ENCODE data around the gene HPCAL1. TPM values are rescaled to one million over a fixed set of nuclear protein-coding genes. Genes with fewer than 3 reads are reported as not detected.

Gene HPCAL1
- total RNA-seq, 2 donors from 2014 or later = 22.5 to 203 TPM

GRCh38 chr2:10389573-10389972 lies 86.9 kb downstream of the HPCAL1 start:
- no peaks in the 10 kb centered on the region for H3K27me3 ChIP-seq (replicated peaks; ENCODE audit: insufficient read depth)
- peaks cover 4% of the 10 kb centered on the region for H3K4me1 ChIP-seq (replicated peaks)
- WGBS = 61% methylated on average over 5 of the region's 5 CpGs
- intact Hi-C loops (cut with DNase I) = no loop called here
- DNase-seq (ENCODE audit: low spot score) = no peak
- no peaks in the 10 kb centered on the region for H3K9me3 ChIP-seq
- H3K27ac ChIP-seq = no peak overlapping the region
- TF ChIP-seq CTCF (IDR thresholded peaks at IDR 0.05) (no peak), POLR2AphosphoS5 (IDR thresholded peaks at IDR 0.05) (no peak), POLR2A (IDR thresholded peaks at IDR 0.05) (no peak)
- no peak overlapping the region for H3K4me3 ChIP-seq
- H3K36me3 ChIP-seq = no peaks in the 10 kb centered on the region

- DNase-seq (ENCODE audit: low spot score) = no peak
- Histone ChIP-seq H3K4me3 (no peak overlapping the region), H3K27ac (no peak overlapping the region), H3K36me3 (no peaks in the 10 kb centered on the region), H3K9me3 (no peaks in the 10 kb centered on the region), H3K4me1 (replicated peaks) (peaks cover 4% of the 10 kb centered on the region), H3K27me3 (replicated peaks; ENCODE audit: insufficient read depth) (no peaks in the 10 kb centered on the region)
- TF ChIP-seq POLR2A (IDR thresholded peaks at IDR 0.05) (no peak), CTCF (IDR thresholded peaks at IDR 0.05) (no peak), POLR2AphosphoS5 (IDR thresholded peaks at IDR 0.05) (no peak)
- 86% methylated on average over 6 of the region's 6 CpGs for WGBS
- intact Hi-C loops (cut with DNase I) = no loop called here
These were observed 87.7 kb downstream of the HPCAL1 start for GRCh38 chr2:10390369-10390801.

GRCh38 chr2:10392100-10392499 lies 89.4 kb downstream of the HPCAL1 start:
- no peaks in the 10 kb centered on the region for H3K36me3 ChIP-seq
- intact Hi-C loops (cut with DNase I) = no loop called here
- no peaks in the 10 kb centered on the region for H3K9me3 ChIP-seq
- H3K27ac ChIP-seq = no peak overlapping the region
- H3K4me3 ChIP-seq = no peak overlapping the region
- WGBS = 96% methylated on average over 5 of the region's 5 CpGs
- TF ChIP-seq POLR2A (IDR thresholded peaks at IDR 0.05) = no peak
- no peak for TF ChIP-seq CTCF (IDR thresholded peaks at IDR 0.05)
- no peak for TF ChIP-seq POLR2AphosphoS5 (IDR thresholded peaks at IDR 0.05)
- no peak for DNase-seq (ENCODE audit: low spot score)
- no peaks in the 10 kb centered on the region for H3K27me3 ChIP-seq (replicated peaks; ENCODE audit: insufficient read depth)
- H3K4me1 ChIP-seq (replicated peaks) = peaks cover 4% of the 10 kb centered on the region

- Histone ChIP-seq H3K4me3 (no peak overlapping the region), H3K9me3 (no peaks in the 10 kb centered on the region), H3K27ac (no peak overlapping the region), H3K36me3 (no peaks in the 10 kb centered on the region), H3K4me1 (replicated peaks) (peaks cover 4% of the 10 kb centered on the region), H3K27me3 (replicated peaks; ENCODE audit: insufficient read depth) (no peaks in the 10 kb centered on the region)
- intact Hi-C loops (cut with DNase I) = no loop called here
- DNase-seq (ENCODE audit: low spot score) = no peak
- TF ChIP-seq CTCF (IDR thresholded peaks at IDR 0.05) = no peak
- TF ChIP-seq POLR2AphosphoS5 (IDR thresholded peaks at IDR 0.05) = no peak
- 73% methylated on average over 6 of the region's 6 CpGs for WGBS
These were observed 89.8 kb downstream of the HPCAL1 start for GRCh38 chr2:10392548-10392947.

- 88% methylated on average over 9 of the region's 9 CpGs for WGBS
- Histone ChIP-seq H3K27ac (no peak overlapping the region), H3K4me1 (replicated peaks) (peaks cover 4% of the 10 kb centered on the region), H3K9me3 (no peaks in the 10 kb centered on the region), H3K27me3 (replicated peaks; ENCODE audit: insufficient read depth) (no peaks in the 10 kb centered on the region), H3K4me3 (no peak overlapping the region), H3K36me3 (no peaks in the 10 kb centered on the region)
- TF ChIP-seq POLR2A (IDR thresholded peaks at IDR 0.05) (no peak), CTCF (IDR thresholded peaks at IDR 0.05) (no peak), POLR2AphosphoS5 (IDR thresholded peaks at IDR 0.05) (no peak)
- intact Hi-C loops (cut with DNase I) = no loop called here
- no peak for DNase-seq (ENCODE audit: low spot score)
These were observed 90.4 kb downstream of the HPCAL1 start for GRCh38 chr2:10392951-10393639.

Measured in prostate gland (tissue), 2 donors.